GM12865 (cell line): ENCODE measurements around the gene MRTFA.
"Not testable (repeated sequence)": the region's sequence is repeated elsewhere in the genome, so short reads cannot be mapped to it uniquely, and the experiment has no call there.

Experiments
- DNase-seq: peaks from one replicate; pipeline ENCODE4 v3.0.0; 2010; ENCODE audit warnings: low read depth
- H3K4me3 ChIP-seq: 2 replicates; pipeline ENCODE4 v1.5.1; 2011; ENCODE audit warnings: mild to moderate bottlenecking, low read depth, low read length, control low read depth
- CTCF ChIP-seq: IDR thresholded peaks from 2 replicates; pipeline ENCODE4 v1.5.1; 2011; ENCODE audit warnings: low read length, control low read depth, low read depth, inconsistent platforms; ENCODE audit not compliant: insufficient read depth; ENCODE audit errors: missing control alignments

Gene MRTFA

GRCh38 chr22:40660730-40661129 lies 24.2 kb upstream of the MRTFA start:
- H3K4me3 ChIP-seq: no peak overlapping the region
- DNase-seq: no peak
- no peak for TF ChIP-seq CTCF

GRCh38 chr22:40659166-40659565 lies 22.6 kb upstream of the MRTFA start:
- DNase-seq: no peak
- no peak overlapping the region for H3K4me3 ChIP-seq
- TF ChIP-seq CTCF: no peak

GRCh38 chr22:40656651-40657050 lies 20.1 kb upstream of the MRTFA start:
- DNase-seq, H3K4me3 ChIP-seq: not testable (repeated sequence)

GRCh38 chr22:40655941-40656340 lies 19.4 kb upstream of the MRTFA start:
- not testable (repeated sequence) for H3K4me3 ChIP-seq, DNase-seq

- DNase-seq: no peak
- no peak for TF ChIP-seq CTCF
- H3K4me3 ChIP-seq: no peak overlapping the region
These were observed 18.1 kb upstream of the MRTFA start for GRCh38 chr22:40654522-40655167.

GRCh38 chr22:40653361-40653760 lies 16.8 kb upstream of the MRTFA start:
- DNase-seq: no peak
- no peak for TF ChIP-seq CTCF
- no peak overlapping the region for H3K4me3 ChIP-seq

GRCh38 chr22:40651563-40652501 lies 15.3 kb upstream of the MRTFA start:
- H3K4me3 ChIP-seq: peak overlapping the region; percentile 71
- DNase-seq: peak; percentile 88
- TF ChIP-seq CTCF: no peak

GRCh38 chr22:40651057-40651456 lies 14.5 kb upstream of the MRTFA start:
- no peak for DNase-seq
- H3K4me3 ChIP-seq: peak overlapping the region; percentile 71
- no peak for TF ChIP-seq CTCF
